ENCODE results near the gene ARPC1B.
"Not testable (repeated sequence)": the region's sequence is repeated elsewhere in the genome, so short reads cannot be mapped to it uniquely, and the experiment has no call there.

The ARPC1B gene

GRCh38 chr7:99428972-99429566 is 54.5 kb downstream of the ARPC1B start:
- DNase-seq (ENCODE audit: low read depth) = no peak
- no peak for TF ChIP-seq CTCF (conservative IDR thresholded peaks at IDR 0.05; ENCODE audit: low read depth, low read length)
- no peak overlapping the region for H3K4me3 ChIP-seq (ENCODE audit: low read length)

- TF ChIP-seq CTCF (conservative IDR thresholded peaks at IDR 0.05; ENCODE audit: low read depth, low read length) = no peak
- H3K4me3 ChIP-seq (ENCODE audit: low read length) = no peak overlapping the region
- DNase-seq (ENCODE audit: low read depth) = no peak
These were observed 55.2 kb downstream of the ARPC1B start for GRCh38 chr7:99429756-99430155.

- not testable (repeated sequence) for H3K4me3 ChIP-seq (ENCODE audit: low read length); DNase-seq (ENCODE audit: low read depth)
These were observed 57.4 kb downstream of the ARPC1B start for GRCh38 chr7:99431756-99432540.

GRCh38 chr7:99433158-99433557 is 58.6 kb downstream of the ARPC1B start:
- DNase-seq (ENCODE audit: low read depth) = no peak
- H3K4me3 ChIP-seq (ENCODE audit: low read length) = no peak overlapping the region
- no peak for TF ChIP-seq CTCF (conservative IDR thresholded peaks at IDR 0.05; ENCODE audit: low read depth, low read length)

- no peak for DNase-seq (ENCODE audit: low read depth)
- peak overlapping the region; percentile 98 for H3K4me3 ChIP-seq (ENCODE audit: low read length)
- TF ChIP-seq CTCF (conservative IDR thresholded peaks at IDR 0.05; ENCODE audit: low read depth, low read length) = no peak
These were observed 63.5 kb downstream of the ARPC1B start for GRCh38 chr7:99437946-99438572.

- peak; percentile 75 for DNase-seq (ENCODE audit: low read depth)
- H3K4me3 ChIP-seq (ENCODE audit: low read length) = peak within 1 kb of the TSS; percentile 98
- no peak for TF ChIP-seq CTCF (conservative IDR thresholded peaks at IDR 0.05; ENCODE audit: low read depth, low read length)
These were observed 64.3 kb downstream of the ARPC1B start, which contains the start of the genes CPSF4 and PTCD1 for GRCh38 chr7:99438573-99439480. Gene CPSF4, plus strand, starts transcription at chr7:99438943. Its CDS starts 140 bp downstream, at chr7:99439083. Gene PTCD1, minus strand, starts transcription at chr7:99438798. Its CDS starts 3,556 bp downstream, at chr7:99435242.

- peak overlapping the region; percentile 98 for H3K4me3 ChIP-seq (ENCODE audit: low read length)
- DNase-seq (ENCODE audit: low read depth) = no peak
- no peak for TF ChIP-seq CTCF (conservative IDR thresholded peaks at IDR 0.05; ENCODE audit: low read depth, low read length)
These were observed 65.7 kb downstream of the ARPC1B start for GRCh38 chr7:99440195-99440594.

Measured in retinal pigment epithelial cell (primary cell).